CD4-positive, alpha-beta T cell (primary cell): ENCODE measurements around the gene GPC5. TPM values are rescaled to one million over a fixed set of nuclear protein-coding genes. Genes with fewer than 3 reads are reported as not detected.

ENCODE experiments used
- ATAC-seq: fragments of 200-7000 bp; cut with Tn5 transposase; one replicate; pipeline ENCODE4 v1.10.0; 2022; ENCODE audit warnings: mild to moderate bottlenecking; ENCODE audit not compliant: poor library complexity
- CTCF ChIA-PET: fragments of 350-600 bp; sonication (Branson Sonifier 250); formaldehyde crosslinking; loops from one replicate; lab custom pipeline; 2021; ENCODE audit warnings: antibody characterized with exemption, inconsistent platforms; lab: Charles Lee
- POLR2A ChIA-PET: fragments of 350-600 bp; sonication (Branson Sonifier 250); formaldehyde crosslinking; loops from one replicate; lab custom pipeline; 2021; ENCODE audit warnings: antibody characterized with exemption, inconsistent platforms; lab: Charles Lee
- DNase-seq, 14 experiments: peaks; one replicate each; pipeline ENCODE4 v3.0.0-alpha.2; 2013 to 2020; ENCODE audit warnings: mixed read lengths in 2 of 14
- H3K27ac ChIP-seq, 2 donors: one replicate each; pipeline versions ENCODE4 v1.5.1 to v1.7.0; 2013; ENCODE audit warnings: low read length in 2 of 2, low read depth in 1 of 2, mild to moderate bottlenecking in 1 of 2
- H3K27me3 ChIP-seq, 2 experiments: 1 replicate in 1 of 2; 2 replicates in 1 of 2; pipeline versions ENCODE4 v1.6.1 to v1.7.0; 2013; ENCODE audit warnings: low read length in 2 of 2, control low read depth in 1 of 2, mild to moderate bottlenecking in 1 of 2, moderate library complexity in 1 of 2; ENCODE audit not compliant: insufficient read depth in 2 of 2, control insufficient read depth in 1 of 2
- H3K36me3 ChIP-seq: one replicate; pipeline ENCODE4 v1.6.1; 2013; ENCODE audit warnings: low read length, control low read depth; ENCODE audit not compliant: insufficient read depth
- H3K4me1 ChIP-seq: one replicate; pipeline ENCODE4 v1.6.1; 2013; ENCODE audit warnings: low read length, control low read depth; ENCODE audit not compliant: insufficient read depth
- H3K4me3 ChIP-seq: one replicate; pipeline ENCODE4 v1.5.1; 2013; ENCODE audit warnings: mild to moderate bottlenecking, low read length, moderate library complexity
- H3K9me3 ChIP-seq, 2 experiments: 1 replicate in 1 of 2; 2 replicates in 1 of 2; pipeline versions ENCODE4 v1.6.1 to v1.7.0; 2013; ENCODE audit warnings: low read length in 2 of 2, mild to moderate bottlenecking in 2 of 2, control low read depth in 1 of 2, moderate library complexity in 1 of 2; ENCODE audit not compliant: control insufficient read depth in 1 of 2, insufficient read depth in 1 of 2
- H3K27ac Mint-ChIP-seq: one replicate; pipeline ENCODE4 v1.8.0; 2020; ENCODE audit warnings: mixed read lengths
- H3K27me3 Mint-ChIP-seq: one replicate; pipeline ENCODE4 v1.8.0; 2021; ENCODE audit warnings: mixed read lengths
- H3K36me3 Mint-ChIP-seq: one replicate; pipeline ENCODE4 v1.8.0; 2021; ENCODE audit warnings: low read depth, mixed read lengths
- H3K4me1 Mint-ChIP-seq: one replicate; pipeline ENCODE4 v1.8.0; 2021; ENCODE audit warnings: low read depth, mixed read lengths
- H3K4me3 Mint-ChIP-seq: one replicate; pipeline ENCODE4 v1.8.0; 2020; ENCODE audit warnings: mild to moderate bottlenecking, mixed read lengths
- H3K9me3 Mint-ChIP-seq: one replicate; pipeline ENCODE4 v1.8.0; 2020; ENCODE audit warnings: mixed read lengths
- CTCF ChIP-seq: fragments of 200-600 bp; IDR thresholded peaks from one replicate; pipeline ENCODE4 v1.8.0; 2022; ENCODE audit warnings: antibody characterized with exemption, mild to moderate bottlenecking
- intact Hi-C, 2 experiments: fragments of 100-400 bp; cut with DNase I in 1 of 2; cut with micrococcal nuclease in 1 of 2; formaldehyde crosslinking; loops; one replicate each; pipeline versions ENCODE4 v1.15.1 to v1.9.0; 2023 to 2025; cut with DNase I, micrococcal nuclease
- total RNA-seq, 174 experiments: library from RNA in 2 of 174; stranded (reverse) in 2 of 174; gene quantifications; one replicate each; pipeline ENCODE4 v1.2.3 and lab custom pipeline; 2021 to 2026

Gene GPC5
- total RNA-seq, 2 experiments from 2014 or later, result not detected

DNA sequence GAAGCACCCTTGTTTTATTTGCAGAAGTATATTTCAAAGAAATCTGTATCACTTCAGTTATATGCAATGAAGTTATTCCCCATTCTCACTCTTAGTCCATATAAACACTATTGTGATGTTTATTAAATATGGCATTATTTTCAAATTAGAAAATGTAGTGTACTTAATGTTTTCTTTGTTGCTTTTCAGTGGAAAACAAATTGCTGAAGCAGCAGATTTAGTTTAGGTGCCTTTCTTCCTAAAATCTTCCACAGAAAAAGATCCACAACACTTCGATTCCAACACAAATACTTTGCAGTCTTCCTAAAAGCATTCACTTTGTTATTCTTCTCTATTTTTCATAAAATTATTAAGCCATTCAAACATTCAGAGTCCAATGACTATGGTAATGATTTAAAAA is 1336.1 kb downstream of the GPC5 start:
- intact Hi-C loops, result no loop called here
- H3K36me3 ChIP-seq, result no peaks in the 10 kb centered on the region
- H3K4me3 ChIP-seq, result no peak overlapping the region
- Mint-ChIP-seq H3K27ac (no peak overlapping the region), H3K9me3 (peaks cover 11% of the 10 kb centered on the region), H3K4me1 (no peaks in the 10 kb centered on the region), H3K4me3 (no peak overlapping the region), H3K27me3 (no peaks in the 10 kb centered on the region), H3K36me3 (no peaks in the 10 kb centered on the region)
- H3K9me3 ChIP-seq, result no peaks in the 10 kb centered on the region
- ATAC-seq, result no peak
- no peak overlapping the region for H3K27ac ChIP-seq
- DNase-seq, result no peak
- ChIA-PET POLR2A (no interaction called here), CTCF (no interaction called here)
- no peaks in the 10 kb centered on the region for H3K27me3 ChIP-seq
- no peak for TF ChIP-seq CTCF
- H3K4me1 ChIP-seq, result no peaks in the 10 kb centered on the region

- Mint-ChIP-seq H3K9me3 (peaks cover 14% of the 10 kb centered on the region), H3K27ac (no peak overlapping the region), H3K36me3 (no peaks in the 10 kb centered on the region), H3K27me3 (no peaks in the 10 kb centered on the region), H3K4me1 (no peaks in the 10 kb centered on the region), H3K4me3 (no peak overlapping the region)
- no peak for DNase-seq
- Histone ChIP-seq H3K27me3 (no peaks in the 10 kb centered on the region), H3K27ac (no peak overlapping the region), H3K36me3 (no peaks in the 10 kb centered on the region), H3K4me1 (no peaks in the 10 kb centered on the region), H3K9me3 (no peaks in the 10 kb centered on the region), H3K4me3 (no peak overlapping the region)
- CTCF ChIA-PET, result no interaction called here
- TF ChIP-seq CTCF, result no peak
- intact Hi-C loops, result no loop called here
- POLR2A ChIA-PET, result no interaction called here
- ATAC-seq, result no peak
Measured at GRCh38 chr13:92735909-92736308, 1337.5 kb downstream of the GPC5 start.

DNA sequence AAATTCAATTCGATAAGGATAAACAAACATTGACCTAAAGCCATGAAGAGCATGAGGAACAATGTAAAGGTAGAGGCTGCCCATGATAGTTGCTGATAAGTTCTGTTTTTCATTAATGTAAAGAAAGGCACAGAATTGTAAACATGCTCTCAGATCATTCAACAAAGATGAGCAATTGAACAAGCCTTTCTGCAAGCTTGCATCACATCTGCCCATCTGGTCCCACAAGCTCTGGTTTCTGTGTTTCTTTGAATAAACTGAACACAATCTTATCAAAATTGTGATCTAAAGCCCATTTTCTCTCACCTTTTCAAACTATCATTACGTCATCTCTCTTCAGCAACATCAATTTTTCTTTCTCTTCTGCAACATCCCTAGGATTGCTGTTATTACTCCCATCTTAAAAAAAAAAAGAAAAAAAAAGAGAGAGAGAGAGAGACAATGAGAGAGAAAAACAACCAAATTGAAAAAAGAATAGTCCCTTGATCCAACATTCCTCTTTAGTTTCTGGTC is 1340.9 kb downstream of the GPC5 start:
- Histone ChIP-seq H3K9me3 (no peaks in the 10 kb centered on the region), H3K27ac (no peak overlapping the region), H3K4me1 (no peaks in the 10 kb centered on the region), H3K27me3 (no peaks in the 10 kb centered on the region), H3K4me3 (no peak overlapping the region), H3K36me3 (no peaks in the 10 kb centered on the region)
- Mint-ChIP-seq H3K27me3 (no peaks in the 10 kb centered on the region), H3K9me3 (peaks cover 11% of the 10 kb centered on the region), H3K27ac (no peak overlapping the region), H3K36me3 (no peaks in the 10 kb centered on the region), H3K4me1 (no peaks in the 10 kb centered on the region), H3K4me3 (no peak overlapping the region)
- no peak for DNase-seq
- TF ChIP-seq CTCF, result no peak
- ATAC-seq, result no peak
- intact Hi-C loops, result no loop called here
- ChIA-PET POLR2A (no interaction called here), CTCF (no interaction called here)
